Hepatocyte (in vitro differentiated cells): ENCODE results near the gene ASB12. TPM values are rescaled to one million over a fixed set of nuclear protein-coding genes. Genes with fewer than 3 reads are reported as not detected.

Experiments used
- DNase-seq: peaks from one replicate; pipeline ENCODE4 v3.0.0-alpha.2; 2016; ENCODE audit warnings: low spot score
- H2AFZ ChIP-seq: fragments of 200-600 bp; sonication (generic); 2 replicates; pipeline ENCODE4 v1.6.0; 2016; ENCODE audit warnings: antibody characterized with exemption, mild to moderate bottlenecking
- H3K27ac ChIP-seq: fragments of 200-600 bp; sonication (generic); 2 replicates; pipeline ENCODE4 v1.5.1; 2016; ENCODE audit warnings: mild to moderate bottlenecking
- H3K27me3 ChIP-seq: fragments of 200-600 bp; sonication (generic); 2 replicates; pipeline ENCODE4 v1.6.1; 2016
- H3K36me3 ChIP-seq: fragments of 200-600 bp; sonication (generic); replicated peaks from 2 replicates; pipeline ENCODE4 v1.5.1; 2016; ENCODE audit warnings: low read depth; ENCODE audit not compliant: insufficient read depth
- H3K4me1 ChIP-seq: fragments of 200-600 bp; sonication (generic); 2 replicates; pipeline ENCODE4 v1.5.1; 2016; ENCODE audit warnings: mild to moderate bottlenecking, moderate library complexity; ENCODE audit not compliant: insufficient read depth
- H3K4me2 ChIP-seq: fragments of 200-600 bp; sonication (generic); 2 replicates; pipeline ENCODE4 v1.6.0; 2016
- H3K4me3 ChIP-seq: fragments of 200-600 bp; sonication (generic); 2 replicates; pipeline ENCODE4 v1.5.1; 2016; ENCODE audit warnings: mild to moderate bottlenecking
- H3K79me2 ChIP-seq: fragments of 200-600 bp; sonication (generic); 2 replicates; pipeline ENCODE4 v1.6.0; 2017; ENCODE audit warnings: mild to moderate bottlenecking
- H3K9me2 ChIP-seq: fragments of 200-600 bp; sonication (generic); replicated peaks from 2 replicates; pipeline ENCODE4 v1.6.0; 2017; ENCODE audit warnings: mild to moderate bottlenecking; ENCODE audit not compliant: insufficient read depth
- H3K9me3 ChIP-seq: fragments of 200-600 bp; sonication (generic); 2 replicates; pipeline ENCODE4 v1.5.1; 2016; ENCODE audit warnings: low read depth, mild to moderate bottlenecking
- H4K20me1 ChIP-seq: fragments of 200-600 bp; sonication (generic); 2 replicates; pipeline ENCODE4 v1.6.0; 2016; ENCODE audit warnings: mild to moderate bottlenecking; ENCODE audit not compliant: insufficient read depth, poor library complexity, severe bottlenecking
- CTCF ChIP-seq: fragments of 200-600 bp; sonication (generic); IDR thresholded peaks from 2 replicates; pipeline ENCODE4 v1.5.1; 2016; ENCODE audit warnings: antibody characterized with exemption, mild to moderate bottlenecking; ENCODE audit not compliant: poor library complexity
- EZH2 ChIP-seq: fragments of 200-600 bp; sonication (generic); IDR thresholded peaks from 2 replicates; pipeline ENCODE4 v1.6.1; 2016; ENCODE audit warnings: antibody characterized with exemption, mild to moderate bottlenecking, borderline replicate concordance
- EZH2phosphoT487 ChIP-seq: fragments of 200-600 bp; sonication (generic); IDR thresholded peaks from one replicate; pipeline ENCODE4 v1.6.1; 2018; ENCODE audit warnings: antibody characterized with exemption, mild to moderate bottlenecking, low read depth, moderate library complexity; ENCODE audit not compliant: unreplicated experiment, severe bottlenecking
- WGBS: methylation state at CpG from one replicate; pipeline ENCODE4 v1.1.6; 2016; ENCODE audit warnings: low lambda C conversion rate; ENCODE audit errors: missing lambda C conversion rate; 5-methylcytosine and 5-hydroxymethylcytosine counted together
- polyA plus RNA-seq: library from polyadenylated mRNA; unstranded; fragments of >200 nt; fragmentation: Nextera tagmentation; extraction: Ambion mirVana; gene quantifications from 2 replicates; pipeline ENCODE4 v1.2.1, GENCODE V29; 2016
- small RNA-seq: library from RNA; depleted of rRNA; stranded (forward); fragments of <200 nt; gene quantifications from one replicate; pipeline ENCODE3, GENCODE V24; 2014
- total RNA-seq: library from RNA; depleted of rRNA; stranded (reverse); fragments of >200 nt; gene quantifications from 2 replicates; pipeline ENCODE4 v1.2.3, GENCODE V29; 2014

The ASB12 gene
- total and polyA plus RNA-seq, 2 experiments from 2014 or later = 0.48 TPM; not detected in 1

DNA sequence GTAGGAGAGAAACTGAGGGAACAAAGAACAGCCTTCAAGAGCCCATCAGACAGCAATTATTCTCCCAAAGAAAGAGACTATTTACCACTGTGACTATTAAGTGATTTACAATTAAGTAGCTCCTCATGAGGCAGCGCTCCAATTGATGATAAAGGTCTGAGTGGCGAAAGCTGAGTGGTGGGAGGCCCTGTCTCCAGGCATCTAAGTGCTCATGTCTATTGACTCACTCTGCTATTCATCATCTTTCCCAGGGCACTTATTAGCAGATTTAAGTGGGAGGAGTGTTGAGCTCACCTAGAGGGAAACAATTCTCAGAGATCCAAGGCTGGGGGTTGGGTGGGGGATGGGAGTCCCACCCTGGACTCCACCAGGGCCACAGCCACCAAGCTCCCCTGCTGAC, 48.2 kb downstream of the ASB12 start:
- Histone ChIP-seq H3K4me3 (no peak overlapping the region), H3K9me3 (no peaks in the 10 kb centered on the region), H3K79me2 (no peaks in the 10 kb centered on the region), H3K36me3 (no peaks in the 10 kb centered on the region), H4K20me1 (no peaks in the 10 kb centered on the region), H3K9me2 (no peaks in the 10 kb centered on the region), H3K27ac (no peak overlapping the region), H3K4me1 (no peaks in the 10 kb centered on the region), H2AFZ (no peak overlapping the region), H3K27me3 (no peaks in the 10 kb centered on the region), H3K4me2 (no peak overlapping the region)
- TF ChIP-seq CTCF (no peak), EZH2 (no peak), EZH2phosphoT487 (no peak)
- 71% methylated on average over 2 of the region's 2 CpGs for WGBS
- DNase-seq = no peak

- Histone ChIP-seq H2AFZ (no peak overlapping the region), H3K4me1 (no peaks in the 10 kb centered on the region), H3K27ac (no peak overlapping the region), H3K9me2 (no peaks in the 10 kb centered on the region), H3K27me3 (no peaks in the 10 kb centered on the region), H3K4me2 (no peak overlapping the region), H3K4me3 (no peak overlapping the region), H3K79me2 (no peaks in the 10 kb centered on the region), H3K9me3 (no peaks in the 10 kb centered on the region), H4K20me1 (no peaks in the 10 kb centered on the region), H3K36me3 (no peaks in the 10 kb centered on the region)
- no peak for DNase-seq
- TF ChIP-seq CTCF (no peak), EZH2 (no peak), EZH2phosphoT487 (no peak)
Measured at GRCh38 chrX:64176876-64177275, 53.5 kb downstream of the ASB12 start.

Small RNA genes lying within 50 kb of the gene (small RNA-seq; reads per million reads assigned to genes)
- gene RN7SL799P = not detected

Other genes starting within 250 kb of the ASB12 start
- gene AMER1, start 24.9 kb downstream of the ASB12 start, total RNA-seq = 6.3 TPM in 2 replicates
- gene AMER1, start 24.9 kb downstream of the ASB12 start, polyA plus RNA-seq = 0.10 and 0.18 TPM in 2 replicates
- gene MTMR8, start 164.8 kb upstream of the ASB12 start, total RNA-seq = 1.9 and 2.8 TPM in 2 replicates
- gene MTMR8, start 164.8 kb upstream of the ASB12 start, polyA plus RNA-seq = 1.7 and 1.8 TPM in 2 replicates